Coronary artery (tissue), 2 donors: ENCODE measurements around the gene JAKMIP3.

Experiments
- DNase-seq: peaks from one replicate; pipeline ENCODE4 v3.0.0-alpha.2; 2017; ENCODE audit warnings: low spot score
- H3K27ac ChIP-seq, 2 donors: fragments of 200-600 bp; sonication (generic); one replicate each; pipeline ENCODE4 v1.5.1; 2016 to 2019
- H3K4me3 ChIP-seq: fragments of 200-600 bp; sonication (generic); 2 replicates; pipeline ENCODE4 v1.5.1; 2016; ENCODE audit warnings: mild to moderate bottlenecking, moderate library complexity
- CTCF ChIP-seq: fragments of 200-600 bp; sonication (generic); IDR thresholded peaks from one replicate; pipeline ENCODE4 v1.5.1; 2019; ENCODE audit warnings: antibody characterized with exemption

JAKMIP3 gene

GRCh38 chr10:132065491-132066105 lies at the start of gene JAKMIP3:
Gene JAKMIP3, plus strand, starts transcription at chr10:132065946. Its CDS starts 38,863 bp downstream, at chr10:132104809.
- TF ChIP-seq CTCF, result no peak
- Histone ChIP-seq H3K4me3 (peak within 1 kb of the TSS; percentile 66), H3K27ac (peak within 1 kb of the TSS; percentile 22 to 24)
- peak; percentile 72 for DNase-seq

GRCh38 chr10:132016514-132016913 lies 49.2 kb upstream of the JAKMIP3 start:
- Histone ChIP-seq H3K4me3 (no peak overlapping the region), H3K27ac (no peak overlapping the region)
- DNase-seq, result no peak
- no peak for TF ChIP-seq CTCF

- TF ChIP-seq CTCF, result no peak
- no peak overlapping the region for H3K27ac ChIP-seq
- DNase-seq, result no peak
- no peak overlapping the region for H3K4me3 ChIP-seq
Observed at GRCh38 chr10:132018446-132018845, 47.3 kb upstream of the JAKMIP3 start.

GRCh38 chr10:132019366-132019765 lies 46.4 kb upstream of the JAKMIP3 start:
- TF ChIP-seq CTCF, result no peak
- Histone ChIP-seq H3K27ac (no peak overlapping the region), H3K4me3 (no peak overlapping the region)
- no peak for DNase-seq

GRCh38 chr10:132020456-132020855 lies 45.3 kb upstream of the JAKMIP3 start:
- no peak for DNase-seq
- TF ChIP-seq CTCF, result no peak
- H3K27ac ChIP-seq, result no peak overlapping the region
- H3K4me3 ChIP-seq, result no peak overlapping the region

GRCh38 chr10:132021046-132021445 lies 44.7 kb upstream of the JAKMIP3 start:
- Histone ChIP-seq H3K27ac (no peak overlapping the region), H3K4me3 (no peak overlapping the region)
- no peak for DNase-seq
- no peak for TF ChIP-seq CTCF

- DNase-seq, result no peak
- no peak for TF ChIP-seq CTCF
- Histone ChIP-seq H3K27ac (no peak overlapping the region), H3K4me3 (no peak overlapping the region)
Observed at GRCh38 chr10:132021504-132022143, 44.1 kb upstream of the JAKMIP3 start.
